A673 (cell line): ENCODE measurements around the gene ARHGEF1.

Source experiments
- CTCF ChIP-seq: fragments of 300-800, 200-600 bp; sonication (generic); conservative IDR thresholded peaks from 2 replicates; pipeline ENCODE4 v1.5.1; 2017; ENCODE audit warnings: low read depth, mild to moderate bottlenecking, antibody characterized with exemption, low read length, moderate library complexity, mixed read lengths
- EZH2 ChIP-seq: fragments of 200-600 bp; sonication (generic); IDR thresholded peaks from 2 replicates; pipeline ENCODE4 v1.6.1; 2017; ENCODE audit warnings: borderline replicate concordance, low read depth, mild to moderate bottlenecking, mixed read lengths, antibody characterized with exemption, low read length; ENCODE audit not compliant: poor library complexity, severe bottlenecking

- TF ChIP-seq CTCF = no peak
- TF ChIP-seq EZH2 = no peak
Observed at GRCh38 chr19:41839211-41839610, 43.8 kb upstream of the ARHGEF1 start.
